Stimulated activated CD4-positive, alpha-beta T cell treated with anti-CD3 and anti-CD28 coated beads, TNF-alpha, amount 100 ng/mL, for 4 hours (primary cell): ENCODE results near the gene UFM1.
"Not testable (repeated sequence)": the region's sequence is repeated elsewhere in the genome, so short reads cannot be mapped to it uniquely, and the experiment has no call there.

Experiments
- DNase-seq, 3 experiments: peaks; one replicate each; pipeline ENCODE4 v3.0.0-alpha.2; 2020; ENCODE audit warnings: low read depth in 3 of 3

Gene UFM1

DNA sequence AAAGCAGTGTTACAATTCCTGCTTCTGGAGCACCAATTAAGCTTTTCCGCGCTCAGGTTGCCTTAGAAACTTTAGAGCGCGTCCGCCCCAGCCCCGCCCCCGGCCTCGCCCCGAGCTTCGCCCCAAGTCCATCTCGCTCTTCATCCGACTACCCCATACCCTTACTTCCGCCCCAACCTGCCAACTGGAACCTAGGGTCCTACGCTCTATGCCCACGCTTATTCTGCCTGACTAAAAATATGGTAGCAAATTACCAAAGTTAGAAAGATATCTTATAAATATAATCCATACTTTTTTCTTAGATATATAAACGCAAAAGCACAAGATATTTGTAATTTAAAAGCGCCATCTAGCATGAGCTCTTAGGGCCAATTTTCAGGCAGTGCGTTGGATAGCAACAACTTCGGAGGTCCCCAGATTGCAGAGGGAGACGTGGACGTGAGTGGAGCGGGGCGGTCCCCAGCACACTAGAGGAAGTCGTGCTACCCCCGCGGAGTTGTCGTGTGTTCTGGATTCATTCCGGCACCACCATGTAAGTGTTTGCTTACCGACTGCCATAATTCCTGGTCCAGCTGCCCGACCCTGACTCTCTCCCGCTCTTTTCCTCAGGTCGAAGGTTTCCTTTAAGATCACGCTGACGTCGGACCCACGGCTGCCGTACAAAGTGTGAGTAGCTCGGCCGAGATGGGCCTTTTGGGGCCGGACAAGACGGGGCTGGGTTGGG lies at the start of gene UFM1:
TSS of gene UFM1 (plus strand) at position 462 of the 724 bp plus-strand sequence. CDS start at position 531, 69 bp downstream.
- peak; percentile 71 to 77 (median 72) for DNase-seq

DNA sequence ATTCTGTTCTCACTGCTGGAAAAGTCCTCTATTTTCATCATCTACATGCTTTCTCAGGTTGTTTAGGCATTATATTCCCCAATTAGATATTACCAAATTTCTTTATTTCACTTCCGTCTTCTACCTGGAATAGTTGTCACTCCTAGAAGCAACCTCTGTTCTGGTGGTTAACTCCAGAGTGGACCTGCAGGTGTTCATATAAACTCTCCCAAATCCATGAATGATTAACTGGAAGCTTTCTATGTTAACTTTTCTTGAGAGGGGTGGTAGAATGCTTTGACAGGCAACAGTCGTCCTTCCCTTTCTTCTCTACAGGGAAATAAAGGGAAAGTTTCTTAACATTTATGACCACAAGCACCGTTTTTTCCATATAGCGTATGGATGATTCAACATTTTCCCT lies 48.4 kb upstream of the UFM1 start:
- no peak for DNase-seq

- no peak for DNase-seq
Measured at GRCh38 chr13:38303816-38304320, 45.8 kb upstream of the UFM1 start.

DNA sequence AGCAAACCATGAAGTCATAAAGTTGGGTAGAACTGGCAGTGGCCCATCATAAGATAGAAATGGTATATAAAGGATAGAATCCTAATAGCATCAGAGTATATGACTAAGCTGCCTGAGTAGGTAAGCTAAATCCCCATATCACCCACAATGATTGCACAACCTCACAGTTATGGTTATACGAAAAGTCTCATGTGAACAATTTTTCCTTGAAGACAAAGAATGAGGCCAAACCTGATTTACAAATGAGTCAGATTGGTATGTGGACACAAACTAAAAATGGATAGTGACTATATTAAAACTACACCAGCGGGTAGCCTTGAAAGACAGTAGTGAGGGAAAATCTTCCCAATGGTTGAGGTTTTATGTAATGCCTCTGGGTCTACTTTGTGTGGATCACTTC lies 40.9 kb upstream of the UFM1 start:
- DNase-seq, result no peak

- no peak for DNase-seq
Measured at GRCh38 chr13:38309397-38309796, 40.3 kb upstream of the UFM1 start.

DNA sequence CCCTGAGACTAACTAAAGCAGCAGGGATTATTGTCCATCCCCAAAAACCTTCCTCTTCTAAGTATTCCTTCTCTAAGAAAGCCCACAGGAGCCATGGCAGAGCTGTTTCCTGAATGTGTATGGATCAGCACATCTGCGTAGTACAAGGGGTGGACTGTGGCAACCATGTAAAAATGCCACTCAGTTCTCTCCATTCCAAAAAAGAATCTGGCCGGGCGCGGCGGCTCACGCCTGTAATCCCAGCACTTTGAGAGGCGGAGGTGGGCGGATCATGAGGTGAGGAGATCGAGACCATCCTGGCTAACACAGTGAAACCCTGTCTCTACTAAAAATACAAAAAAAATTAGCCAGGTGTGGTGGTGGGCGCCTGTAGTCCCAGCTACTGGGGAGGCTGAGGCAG lies 38.5 kb upstream of the UFM1 start:
- not testable (repeated sequence) for DNase-seq

GRCh38 chr13:38316129-38316528 lies 33.5 kb upstream of the UFM1 start:
- DNase-seq, result no peak

GRCh38 chr13:38321654-38322053 lies 28.0 kb upstream of the UFM1 start:
- no peak for DNase-seq

DNA sequence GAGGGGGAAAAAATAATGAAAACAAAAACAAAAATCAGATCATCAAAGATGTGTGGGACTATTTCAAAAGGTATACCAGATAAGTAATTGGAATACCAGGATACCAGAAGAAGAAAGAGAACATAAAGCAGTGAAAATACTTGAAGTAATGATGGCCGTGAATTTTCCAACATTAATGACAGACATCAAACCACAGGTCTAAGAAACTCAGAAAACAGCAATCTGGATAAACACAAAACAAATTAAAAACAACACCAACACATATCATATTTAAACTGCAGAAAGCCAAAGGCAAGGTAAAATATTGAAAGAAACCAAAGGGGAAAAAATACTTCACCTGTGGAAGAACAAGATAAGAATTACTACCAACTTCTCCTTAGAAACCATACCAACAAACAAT lies 24.2 kb upstream of the UFM1 start:
- no peak for DNase-seq

GRCh38 chr13:38328699-38329098 lies 21.0 kb upstream of the UFM1 start:
- DNase-seq, result no peak

DNA sequence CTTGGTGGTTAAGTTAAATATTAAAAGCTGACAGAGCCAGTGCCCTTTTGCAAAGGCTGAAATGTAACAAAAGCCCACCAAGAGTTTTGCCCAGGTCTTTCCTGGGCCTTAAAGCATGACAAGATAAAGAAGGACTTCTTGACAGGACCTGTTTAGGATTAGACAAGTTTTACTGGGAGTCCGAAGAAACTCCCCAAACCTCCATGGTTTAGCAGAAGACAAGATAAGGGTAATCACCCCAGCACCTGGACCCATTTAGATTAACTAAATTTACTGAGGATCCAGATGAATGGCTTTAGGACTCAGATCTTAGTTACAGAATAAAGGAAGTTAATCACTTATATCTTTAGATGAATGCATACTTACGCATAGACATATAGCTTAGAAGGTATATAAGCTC lies 14.8 kb upstream of the UFM1 start:
- DNase-seq, result no peak

DNA sequence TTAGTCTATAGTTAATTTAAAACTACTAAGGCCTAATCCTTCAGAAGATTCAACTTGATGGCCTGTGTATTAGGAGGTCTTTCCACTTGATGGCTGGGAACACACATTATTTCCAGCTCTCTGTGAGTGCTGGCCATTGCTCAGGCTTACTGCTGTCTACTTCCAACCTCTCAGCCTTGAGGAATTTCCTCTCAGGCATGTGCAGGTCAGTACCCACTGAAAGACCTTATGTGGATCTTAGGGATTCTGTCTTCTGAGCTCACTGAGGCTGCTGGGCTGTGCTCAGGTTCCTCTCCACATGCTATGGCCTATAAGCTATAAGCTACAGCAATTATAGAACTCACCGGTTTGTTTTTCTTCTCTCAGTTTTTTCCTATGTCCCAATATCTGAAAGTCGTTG lies 11.6 kb upstream of the UFM1 start:
- DNase-seq, result no peak

GRCh38 chr13:38340624-38341023 lies 9.0 kb upstream of the UFM1 start:
- no peak for DNase-seq

- no peak for DNase-seq
Measured at GRCh38 chr13:38341149-38341692, 8.4 kb upstream of the UFM1 start.

GRCh38 chr13:38346764-38347163 lies 2.9 kb upstream of the UFM1 start:
- DNase-seq, result no peak

- peak in 2 of 3 experiments; percentile 6 to 22 for DNase-seq
Measured at GRCh38 chr13:38348861-38349389, 726 bp upstream of the UFM1 start.

GRCh38 chr13:38350114-38350617 lies 515 bp downstream of the UFM1 start:
- peak; percentile 14 to 38 (median 29) for DNase-seq

GRCh38 chr13:38355595-38356119 lies 6.0 kb downstream of the UFM1 start:
- DNase-seq, result no peak

DNA sequence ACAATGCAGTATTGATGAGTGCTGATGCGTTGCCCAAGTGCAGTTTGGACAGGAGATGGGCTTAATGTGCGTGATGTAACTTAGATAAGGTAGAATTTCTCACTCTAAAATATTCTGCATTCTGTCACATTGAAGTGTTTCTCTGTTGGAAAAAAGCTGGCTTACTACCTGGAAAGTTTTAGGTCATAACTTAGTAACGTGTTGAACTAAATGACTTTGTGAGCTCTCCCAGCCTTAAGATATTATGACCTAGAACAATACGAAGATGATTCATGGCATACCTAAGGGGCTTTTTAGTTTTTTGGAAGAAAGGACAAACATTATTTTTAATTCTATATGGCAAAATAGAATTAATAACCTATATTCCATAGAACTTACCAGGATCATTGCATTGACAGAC lies 9.0 kb downstream of the UFM1 start:
- no peak for DNase-seq

DNA sequence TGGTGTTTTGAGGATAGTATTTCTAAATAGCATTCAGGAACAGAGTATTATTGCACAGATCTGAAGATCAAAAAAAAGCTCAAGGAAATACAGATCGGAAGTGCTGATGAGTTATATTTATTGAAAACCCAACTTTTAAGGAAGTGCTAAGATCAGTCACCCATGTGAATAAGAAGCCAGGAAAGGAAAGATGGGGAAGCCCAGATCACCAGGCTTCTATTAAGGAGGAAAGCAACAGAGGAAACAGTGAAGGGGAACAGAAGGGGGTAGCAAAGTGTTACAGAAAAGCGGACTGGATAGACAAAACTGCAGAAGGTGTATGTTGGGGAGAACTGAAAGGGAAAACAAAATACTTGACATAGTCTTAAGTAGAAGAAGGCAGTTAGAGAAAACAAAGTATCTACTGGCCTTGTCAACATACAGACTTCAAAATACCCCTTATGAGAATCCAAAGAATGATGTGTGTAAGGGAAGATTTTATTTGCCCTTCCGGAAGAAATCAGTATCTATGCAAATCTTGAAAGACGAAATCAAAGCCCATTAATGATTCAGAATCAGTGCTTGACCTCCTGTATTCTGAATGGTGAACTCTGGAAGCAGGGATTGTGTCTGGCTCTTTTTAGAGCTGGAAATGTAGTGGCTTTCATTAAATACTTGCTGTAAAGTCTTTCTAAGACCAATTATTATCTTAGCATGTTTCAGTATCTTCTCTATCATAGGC lies 12.1 kb downstream of the UFM1 start:
- no peak for DNase-seq

GRCh38 chr13:38363219-38363618 lies 13.6 kb downstream of the UFM1 start:
- no peak for DNase-seq

GRCh38 chr13:38363746-38364145 lies 14.1 kb downstream of the UFM1 start:
- not testable (repeated sequence) for DNase-seq
